IPS-15b (cell line): ENCODE measurements around the gene PTPRK.

Source experiments
- H3K27me3 ChIP-seq: one replicate; pipeline ENCODE4 v1.6.1; 2013; ENCODE audit warnings: low read length; ENCODE audit not compliant: control insufficient read depth, insufficient read depth
- H3K36me3 ChIP-seq: one replicate; pipeline ENCODE4 v1.6.1; 2013; ENCODE audit warnings: low read length; ENCODE audit not compliant: control insufficient read depth, insufficient read depth
- H3K4me1 ChIP-seq: one replicate; pipeline ENCODE4 v1.6.1; 2013; ENCODE audit warnings: mild to moderate bottlenecking, low read length; ENCODE audit not compliant: control insufficient read depth, insufficient read depth
- H3K4me3 ChIP-seq: one replicate; pipeline ENCODE4 v1.5.1; 2013; ENCODE audit warnings: low read depth, low read length
- H3K9ac ChIP-seq: one replicate; pipeline ENCODE4 v1.6.1; 2013; ENCODE audit warnings: low read depth, mild to moderate bottlenecking, low read length
- H3K9me3 ChIP-seq: one replicate; pipeline ENCODE4 v1.6.1; 2013; ENCODE audit warnings: mild to moderate bottlenecking, low read length; ENCODE audit not compliant: control insufficient read depth, insufficient read depth

Gene PTPRK

GRCh38 chr6:128282961-128283360, 237.4 kb downstream of the PTPRK start:
- no peaks in the 10 kb centered on the region for H3K27me3 ChIP-seq
- no peaks in the 10 kb centered on the region for H3K36me3 ChIP-seq
- H3K9me3 ChIP-seq = no peaks in the 10 kb centered on the region
- peaks cover 16% of the 10 kb centered on the region for H3K4me1 ChIP-seq
- H3K4me3 ChIP-seq = no peak overlapping the region
- no peak overlapping the region for H3K9ac ChIP-seq

- Histone ChIP-seq H3K36me3 (no peaks in the 10 kb centered on the region), H3K27me3 (no peaks in the 10 kb centered on the region), H3K9me3 (no peaks in the 10 kb centered on the region), H3K4me1 (peaks cover 16% of the 10 kb centered on the region), H3K4me3 (no peak overlapping the region), H3K9ac (no peak overlapping the region)
These were observed 239.4 kb downstream of the PTPRK start for GRCh38 chr6:128280960-128281359.

- peaks cover 16% of the 10 kb centered on the region for H3K4me1 ChIP-seq
- H3K4me3 ChIP-seq = no peak overlapping the region
- H3K9me3 ChIP-seq = no peaks in the 10 kb centered on the region
- H3K36me3 ChIP-seq = no peaks in the 10 kb centered on the region
- no peak overlapping the region for H3K9ac ChIP-seq
- H3K27me3 ChIP-seq = no peaks in the 10 kb centered on the region
These were observed 240.3 kb downstream of the PTPRK start for GRCh38 chr6:128280066-128280465.

- Histone ChIP-seq H3K4me1 (peaks cover 14% of the 10 kb centered on the region), H3K27me3 (no peaks in the 10 kb centered on the region), H3K4me3 (no peak overlapping the region), H3K36me3 (no peaks in the 10 kb centered on the region), H3K9me3 (no peaks in the 10 kb centered on the region), H3K9ac (no peak overlapping the region)
These were observed 241.6 kb downstream of the PTPRK start for GRCh38 chr6:128278836-128279235.

GRCh38 chr6:128277379-128277778, 243.0 kb downstream of the PTPRK start:
- no peaks in the 10 kb centered on the region for H3K27me3 ChIP-seq
- H3K4me3 ChIP-seq = no peak overlapping the region
- H3K36me3 ChIP-seq = no peaks in the 10 kb centered on the region
- no peaks in the 10 kb centered on the region for H3K9me3 ChIP-seq
- H3K4me1 ChIP-seq = peaks cover 14% of the 10 kb centered on the region
- H3K9ac ChIP-seq = no peak overlapping the region

GRCh38 chr6:128276311-128276710, 244.1 kb downstream of the PTPRK start:
- peaks cover 10% of the 10 kb centered on the region for H3K4me1 ChIP-seq
- H3K4me3 ChIP-seq = no peak overlapping the region
- no peaks in the 10 kb centered on the region for H3K9me3 ChIP-seq
- no peaks in the 10 kb centered on the region for H3K27me3 ChIP-seq
- no peak overlapping the region for H3K9ac ChIP-seq
- H3K36me3 ChIP-seq = no peaks in the 10 kb centered on the region

GRCh38 chr6:128275681-128276080, 244.7 kb downstream of the PTPRK start:
- Histone ChIP-seq H3K9ac (no peak overlapping the region), H3K27me3 (no peaks in the 10 kb centered on the region), H3K4me1 (peaks cover 5% of the 10 kb centered on the region), H3K9me3 (no peaks in the 10 kb centered on the region), H3K4me3 (no peak overlapping the region), H3K36me3 (no peaks in the 10 kb centered on the region)

- no peaks in the 10 kb centered on the region for H3K4me1 ChIP-seq
- no peak overlapping the region for H3K4me3 ChIP-seq
- H3K9me3 ChIP-seq = no peaks in the 10 kb centered on the region
- no peak overlapping the region for H3K9ac ChIP-seq
- no peaks in the 10 kb centered on the region for H3K36me3 ChIP-seq
- H3K27me3 ChIP-seq = no peaks in the 10 kb centered on the region
These were observed 245.4 kb downstream of the PTPRK start for GRCh38 chr6:128275030-128275429.

GRCh38 chr6:128271527-128271926, 248.9 kb downstream of the PTPRK start:
- Histone ChIP-seq H3K9me3 (no peaks in the 10 kb centered on the region), H3K9ac (no peak overlapping the region), H3K36me3 (no peaks in the 10 kb centered on the region), H3K27me3 (no peaks in the 10 kb centered on the region), H3K4me3 (no peak overlapping the region), H3K4me1 (no peaks in the 10 kb centered on the region)

GRCh38 chr6:128271011-128271410, 249.4 kb downstream of the PTPRK start:
- H3K36me3 ChIP-seq = no peaks in the 10 kb centered on the region
- H3K9ac ChIP-seq = no peak overlapping the region
- H3K27me3 ChIP-seq = no peaks in the 10 kb centered on the region
- no peak overlapping the region for H3K4me3 ChIP-seq
- H3K9me3 ChIP-seq = no peaks in the 10 kb centered on the region
- no peaks in the 10 kb centered on the region for H3K4me1 ChIP-seq

- H3K27me3 ChIP-seq = no peaks in the 10 kb centered on the region
- no peak overlapping the region for H3K4me3 ChIP-seq
- H3K4me1 ChIP-seq = no peaks in the 10 kb centered on the region
- peaks cover 2% of the 10 kb centered on the region for H3K9me3 ChIP-seq
- H3K9ac ChIP-seq = no peak overlapping the region
- H3K36me3 ChIP-seq = no peaks in the 10 kb centered on the region
These were observed 253.5 kb downstream of the PTPRK start for GRCh38 chr6:128266946-128267345.

GRCh38 chr6:128265706-128266105, 254.7 kb downstream of the PTPRK start:
- Histone ChIP-seq H3K9me3 (peaks cover 2% of the 10 kb centered on the region), H3K4me1 (no peaks in the 10 kb centered on the region), H3K4me3 (no peak overlapping the region), H3K36me3 (no peaks in the 10 kb centered on the region), H3K27me3 (no peaks in the 10 kb centered on the region), H3K9ac (no peak overlapping the region)
